ENCODE data around the gene CDH13. TPM values are rescaled to one million over a fixed set of nuclear protein-coding genes. Genes with fewer than 3 reads are reported as not detected.

CDH13 gene
- total and polyA plus RNA-seq, 2 donors (not counting 1 experiment from before 2014, with no cell fraction given): 27.6 to 96.7 TPM

- Histone ChIP-seq H3K4me3 (replicated peaks in 1 of 4; ENCODE audit: control extremely low read depth in 1 of 4, insufficient read depth in 1 of 4, low read depth in 3 of 4, low read length in 4 of 4) (no peak overlapping the region), H3K4me2 (ENCODE audit: extremely low read depth, insufficient read depth, low read length) (no peak overlapping the region), H3K4me1 (ENCODE audit: control insufficient read depth, extremely low read depth, insufficient read depth, low read length) (no peaks in the 10 kb centered on the region), H3K27ac (ENCODE audit: insufficient read depth, low read length) (no peak overlapping the region), H4K20me1 (ENCODE audit: control insufficient read depth, extremely low read depth, insufficient read depth, low read length) (no peaks in the 10 kb centered on the region), H3K79me2 (ENCODE audit: control insufficient read depth, insufficient read depth, low read length) (no peaks in the 10 kb centered on the region), H2AFZ (ENCODE audit: low read length) (no peak overlapping the region), H3K27me3 (ENCODE audit: control insufficient read depth, insufficient read depth, low read length) (no peaks in the 10 kb centered on the region), H3K36me3 (ENCODE audit: control insufficient read depth, insufficient read depth, low read length) (no peaks in the 10 kb centered on the region), H3K9me3 (ENCODE audit: control insufficient read depth, insufficient read depth, low read depth, low read length) (no peaks in the 10 kb centered on the region), H3K9ac (ENCODE audit: insufficient read depth, low read length) (no peak overlapping the region)
- TF ChIP-seq CTCF (conservative IDR thresholded peaks at IDR 0.05 in 1 of 2, IDR thresholded peaks at IDR 0.05 in 1 of 2; ENCODE audit: low read depth in 1 of 2, low read length in 2 of 2) (no peak), EZH2 (IDR thresholded peaks at IDR 0.05; ENCODE audit: low read length, missing control alignments) (no peak)
- DNase-seq (ENCODE audit: low read depth in 2 of 2): no peak
Measured at GRCh38 chr16:83355570-83356218, 728.9 kb downstream of the CDH13 start.

GRCh38 chr16:83356266-83356665 is 729.5 kb downstream of the CDH13 start:
- Histone ChIP-seq H3K79me2 (ENCODE audit: control insufficient read depth, insufficient read depth, low read length) (no peaks in the 10 kb centered on the region), H3K9me3 (ENCODE audit: control insufficient read depth, insufficient read depth, low read depth, low read length) (no peaks in the 10 kb centered on the region), H2AFZ (ENCODE audit: low read length) (no peak overlapping the region), H3K4me2 (ENCODE audit: extremely low read depth, insufficient read depth, low read length) (no peak overlapping the region), H3K9ac (ENCODE audit: insufficient read depth, low read length) (no peak overlapping the region), H4K20me1 (ENCODE audit: control insufficient read depth, extremely low read depth, insufficient read depth, low read length) (no peaks in the 10 kb centered on the region), H3K36me3 (ENCODE audit: control insufficient read depth, insufficient read depth, low read length) (no peaks in the 10 kb centered on the region), H3K27ac (ENCODE audit: insufficient read depth, low read length) (no peak overlapping the region), H3K4me1 (ENCODE audit: control insufficient read depth, extremely low read depth, insufficient read depth, low read length) (no peaks in the 10 kb centered on the region), H3K27me3 (ENCODE audit: control insufficient read depth, insufficient read depth, low read length) (no peaks in the 10 kb centered on the region), H3K4me3 (replicated peaks in 1 of 4; ENCODE audit: control extremely low read depth in 1 of 4, insufficient read depth in 1 of 4, low read depth in 3 of 4, low read length in 4 of 4) (no peak overlapping the region)
- DNase-seq (ENCODE audit: low read depth in 2 of 2): peak; percentile 61 to 71
- TF ChIP-seq EZH2 (IDR thresholded peaks at IDR 0.05; ENCODE audit: low read length, missing control alignments) (no peak), CTCF (conservative IDR thresholded peaks at IDR 0.05 in 1 of 2, IDR thresholded peaks at IDR 0.05 in 1 of 2; ENCODE audit: low read depth in 1 of 2, low read length in 2 of 2) (peak; percentile 69 to 82)

GRCh38 chr16:83356986-83357385 is 730.2 kb downstream of the CDH13 start:
- H3K4me1 ChIP-seq (ENCODE audit: control insufficient read depth, extremely low read depth, insufficient read depth, low read length): no peaks in the 10 kb centered on the region
- no peaks in the 10 kb centered on the region for H4K20me1 ChIP-seq (ENCODE audit: control insufficient read depth, extremely low read depth, insufficient read depth, low read length)
- H3K27me3 ChIP-seq (ENCODE audit: control insufficient read depth, insufficient read depth, low read length): no peaks in the 10 kb centered on the region
- DNase-seq (ENCODE audit: low read depth in 2 of 2): no peak
- no peak overlapping the region for H2AFZ ChIP-seq (ENCODE audit: low read length)
- TF ChIP-seq EZH2 (IDR thresholded peaks at IDR 0.05; ENCODE audit: low read length, missing control alignments): no peak
- no peak for TF ChIP-seq CTCF (conservative IDR thresholded peaks at IDR 0.05 in 1 of 2, IDR thresholded peaks at IDR 0.05 in 1 of 2; ENCODE audit: low read depth in 1 of 2, low read length in 2 of 2)
- H3K4me2 ChIP-seq (ENCODE audit: extremely low read depth, insufficient read depth, low read length): no peak overlapping the region
- no peak overlapping the region for H3K9ac ChIP-seq (ENCODE audit: insufficient read depth, low read length)
- no peaks in the 10 kb centered on the region for H3K79me2 ChIP-seq (ENCODE audit: control insufficient read depth, insufficient read depth, low read length)
- no peak overlapping the region for H3K4me3 ChIP-seq (replicated peaks in 1 of 4; ENCODE audit: control extremely low read depth in 1 of 4, insufficient read depth in 1 of 4, low read depth in 3 of 4, low read length in 4 of 4)
- no peaks in the 10 kb centered on the region for H3K36me3 ChIP-seq (ENCODE audit: control insufficient read depth, insufficient read depth, low read length)
- H3K27ac ChIP-seq (ENCODE audit: insufficient read depth, low read length): no peak overlapping the region
- no peaks in the 10 kb centered on the region for H3K9me3 ChIP-seq (ENCODE audit: control insufficient read depth, insufficient read depth, low read depth, low read length)

Measured in fibroblast of lung (primary cell).